Stomach (tissue), 4 donors: ENCODE measurements around the gene TCF3.

Experiments
- CTCF ChIP-seq, 7 experiments: fragments of 450-650 bp in 4 of 7; fragments of 200-600 bp in 3 of 7; sonication (generic) in 3 of 7; IDR thresholded peaks; one replicate each; pipeline ENCODE4 v1.5.1; 2016 to 2019; ENCODE audit warnings: antibody characterized with exemption in 7 of 7, control low read depth in 2 of 7, mild to moderate bottlenecking in 1 of 7
- POLR2A ChIP-seq, 4 donors: fragments of 450-650 bp; IDR thresholded peaks; one replicate each; pipeline ENCODE4 v1.6.1; 2016; ENCODE audit warnings: antibody characterized with exemption in 4 of 4, control low read depth in 2 of 4, mild to moderate bottlenecking in 1 of 4, moderate library complexity in 1 of 4

GRCh38 chr19:1626417-1627010, 25.9 kb downstream of the TCF3 start:
- TF ChIP-seq CTCF (IDR thresholded peaks at IDR 0.05) (no peak), POLR2A (IDR thresholded peaks at IDR 0.05) (no peak)
